Astrocyte of the spinal cord (primary cell): ENCODE measurements around the gene KRT82.

Experiments used
- DNase-seq: peaks from one replicate; pipeline ENCODE4 v3.0.0; 2011; ENCODE audit warnings: low read depth, low spot score
- H3K4me3 ChIP-seq: 2 replicates; pipeline ENCODE4 v1.5.1; 2011; ENCODE audit warnings: low read depth, mild to moderate bottlenecking, low read length, moderate library complexity
- CTCF ChIP-seq: IDR thresholded peaks from 2 replicates; pipeline ENCODE4 v1.5.1; 2012; ENCODE audit warnings: low read depth, mild to moderate bottlenecking, low read length, inconsistent platforms
- in situ Hi-C: cut with HindIII; loops from 2 replicates; pipeline ENCODE4 v1.10.0; 2017; ENCODE audit warnings: low sequenced_read_pairs

The KRT82 gene

GRCh38 chr12:52364901-52365489, 41.1 kb downstream of the KRT82 start:
- H3K4me3 ChIP-seq = no peak overlapping the region
- in situ Hi-C loops = no loop called here
- TF ChIP-seq CTCF = no peak
- no peak for DNase-seq

DNA sequence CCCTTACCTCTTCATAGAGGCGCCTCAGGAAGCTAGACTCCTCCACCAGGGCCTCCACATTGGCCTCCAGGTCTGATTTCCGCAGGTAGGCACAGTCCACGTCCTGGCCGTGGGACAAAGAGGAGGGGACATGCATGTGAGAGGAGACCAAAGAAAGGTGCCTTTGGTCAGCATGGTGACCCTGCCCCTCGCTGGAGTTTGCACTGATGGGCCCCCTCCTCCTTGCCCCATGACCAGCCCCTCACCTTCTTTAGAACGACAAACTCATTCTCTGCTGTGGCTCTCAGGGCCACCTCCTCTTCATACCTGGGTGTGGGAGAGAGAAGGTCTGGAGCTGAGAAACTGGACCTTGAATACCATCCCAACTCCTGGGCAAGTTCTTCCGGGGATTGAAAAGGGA, 42.1 kb downstream of the KRT82 start:
- DNase-seq = no peak
- no peak overlapping the region for H3K4me3 ChIP-seq
- TF ChIP-seq CTCF = no peak
- in situ Hi-C loops = no loop called here

- in situ Hi-C loops = no loop called here
- TF ChIP-seq CTCF = no peak
These were observed 42.9 kb downstream of the KRT82 start for GRCh38 chr12:52363111-52363679.

DNA sequence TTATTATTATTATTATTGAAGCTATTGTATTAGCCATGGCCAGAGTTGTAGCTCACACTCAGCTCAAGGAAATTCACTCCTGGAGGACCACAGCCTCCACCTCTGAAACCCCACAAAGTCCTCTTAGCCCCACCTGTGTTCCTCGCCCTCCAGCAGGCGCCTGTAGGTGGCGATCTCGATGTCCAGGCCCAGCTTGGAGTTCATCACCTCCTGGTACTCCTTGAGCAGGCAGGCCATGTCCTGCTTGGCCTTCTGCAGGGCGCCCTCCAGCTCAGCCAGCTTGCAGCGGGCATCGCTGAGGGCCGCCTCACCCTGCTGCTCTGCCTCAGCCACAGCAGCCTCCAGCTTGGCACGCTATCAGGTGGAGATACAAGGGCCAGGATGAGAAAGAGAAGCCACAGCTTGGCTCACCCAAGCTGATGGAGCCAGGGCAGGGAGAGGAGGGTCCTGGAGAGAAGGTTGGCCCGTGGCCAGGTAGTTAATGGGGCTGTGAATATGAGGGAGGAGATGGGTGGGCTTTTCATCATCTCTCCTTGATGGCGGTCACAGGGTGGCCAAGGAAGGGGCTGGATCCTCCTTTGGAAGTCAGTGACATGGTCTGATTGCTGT, 43.9 kb downstream of the KRT82 start:
- peak; percentile 36 for TF ChIP-seq CTCF
- no peak overlapping the region for H3K4me3 ChIP-seq
- DNase-seq = no peak
- in situ Hi-C loops = no loop called here

More at GRCh38 chr12:52363111-52363679, 42.9 kb downstream of the KRT82 start:
- no peak for DNase-seq
- H3K4me3 ChIP-seq = no peak overlapping the region

- no peak for DNase-seq
- H3K4me3 ChIP-seq = no peak overlapping the region
- TF ChIP-seq CTCF = no peak
- in situ Hi-C loops = no loop called here
These were observed 44.6 kb downstream of the KRT82 start for GRCh38 chr12:52361553-52361952.

- no peak for DNase-seq
- in situ Hi-C loops = no loop called here
- no peak overlapping the region for H3K4me3 ChIP-seq
- no peak for TF ChIP-seq CTCF
These were observed 45.4 kb downstream of the KRT82 start for GRCh38 chr12:52360663-52361271.
